ENCODE results near the gene ACTBL2.
"Not testable (repeated sequence)": the region's sequence is repeated elsewhere in the genome, so short reads cannot be mapped to it uniquely, and the experiment has no call there.

The ACTBL2 gene

DNA sequence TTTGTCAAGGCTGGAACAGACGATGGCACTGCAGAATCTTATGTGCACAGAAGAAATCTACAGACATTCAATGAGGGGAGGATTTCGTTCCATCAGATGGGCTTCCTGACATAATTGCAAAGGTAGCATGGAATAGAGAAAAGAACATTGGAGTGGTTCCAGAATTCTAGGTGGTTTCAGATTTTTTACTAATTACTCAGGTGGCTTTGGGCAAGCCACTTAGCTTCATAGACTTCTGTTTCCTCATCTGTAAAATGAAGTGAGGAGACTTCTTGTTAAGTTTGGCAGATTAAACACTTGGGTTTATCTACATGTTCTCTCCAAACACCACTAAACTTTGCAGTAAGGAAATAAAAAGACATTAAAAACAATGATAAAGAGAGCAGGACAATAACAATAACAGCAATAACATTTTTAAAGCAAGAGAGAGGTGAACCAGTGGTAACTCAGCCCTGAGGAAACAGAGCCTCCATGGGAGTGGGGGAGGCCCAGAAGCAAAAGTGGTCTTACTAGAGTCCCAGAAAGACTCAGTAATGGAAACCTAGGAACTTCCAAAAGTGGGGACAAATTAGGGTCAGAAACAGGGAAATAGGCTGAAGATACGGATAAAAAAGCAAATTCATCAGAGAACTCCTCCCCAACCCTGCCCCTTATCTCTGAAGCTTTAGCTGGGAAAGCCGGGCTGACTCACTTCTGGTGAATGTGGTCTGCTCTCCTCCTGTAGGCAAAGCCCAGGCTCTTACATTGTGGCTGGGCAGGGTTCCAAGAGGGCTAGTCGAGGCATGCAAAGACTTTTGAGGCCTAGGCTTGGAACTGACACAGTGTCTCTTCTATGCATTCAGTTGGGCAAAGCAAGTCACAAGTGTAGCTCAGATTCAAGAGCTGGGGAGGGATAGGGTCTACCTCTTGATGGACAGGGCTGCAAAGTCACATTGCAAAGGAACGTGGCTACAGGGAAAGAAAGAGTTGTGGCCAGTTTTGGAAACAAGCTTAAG lies 11.8 kb upstream of the ACTBL2 start:
- peak; percentile 45 for DNase-seq

DNA sequence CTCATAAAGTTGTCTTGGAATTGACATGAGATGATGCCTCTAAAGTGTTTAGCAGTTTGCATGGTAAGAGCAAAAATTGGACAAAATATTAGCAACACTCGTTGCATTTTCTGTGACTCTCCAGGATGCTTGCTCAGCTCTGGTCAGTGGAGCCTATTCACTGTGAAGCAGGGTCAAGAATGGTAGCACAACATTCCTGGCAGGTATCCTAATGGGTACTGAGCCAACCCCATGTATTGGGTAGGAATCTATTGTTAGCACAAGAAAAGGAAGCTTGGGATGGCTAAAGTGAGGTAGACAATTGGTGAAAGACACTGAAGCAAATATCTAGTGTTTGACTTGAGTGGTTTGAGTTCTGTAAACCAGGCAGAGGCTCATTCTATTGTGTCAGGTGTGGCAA lies 10.4 kb upstream of the ACTBL2 start:
- DNase-seq: no peak

DNA sequence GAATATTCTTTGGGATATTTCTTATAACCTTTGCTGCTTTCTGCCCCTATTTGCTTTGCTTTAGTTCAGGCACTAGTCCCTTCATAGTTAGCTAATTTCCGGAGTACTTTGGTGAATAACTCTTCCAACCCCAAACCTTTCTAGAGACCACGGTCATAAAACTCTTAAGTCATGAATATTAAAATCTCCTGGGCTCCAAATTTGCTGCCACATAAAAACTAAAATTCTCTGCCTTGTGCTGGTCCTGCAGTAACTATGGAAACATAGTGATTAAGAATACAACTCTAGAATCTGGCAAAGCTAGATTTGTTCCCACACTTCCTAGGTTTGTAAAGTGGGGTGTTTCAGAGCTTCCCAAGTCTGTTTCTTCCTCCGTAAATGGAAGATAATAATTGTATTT lies 10.0 kb upstream of the ACTBL2 start:
- no peak for DNase-seq

DNA sequence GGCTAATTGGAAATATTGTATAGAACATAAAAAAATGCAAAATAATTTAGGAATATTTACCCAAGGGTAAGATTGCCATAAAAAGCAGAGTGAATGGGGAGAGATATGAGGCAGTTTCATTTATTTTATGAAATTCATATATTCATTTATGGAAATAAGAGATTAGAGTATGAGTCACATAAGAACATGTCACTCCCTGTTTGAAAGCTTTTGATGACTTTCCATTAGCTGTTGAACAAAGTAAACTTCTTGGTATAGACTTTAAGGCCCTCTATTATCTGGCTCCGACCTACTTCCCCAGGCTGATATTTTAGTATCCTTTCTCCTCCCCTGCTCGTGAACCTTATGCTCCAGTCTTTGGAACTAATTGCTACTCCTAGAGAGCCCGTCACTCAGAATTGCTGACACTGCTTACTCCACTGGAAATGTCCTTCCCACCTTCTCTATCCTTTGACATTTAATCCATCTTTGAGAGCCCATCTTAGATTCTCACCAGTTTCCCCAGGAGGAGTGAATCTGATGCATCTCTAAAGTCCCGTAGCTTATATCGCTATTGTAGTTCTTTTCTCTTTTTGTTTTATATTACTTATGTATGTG lies 8.9 kb upstream of the ACTBL2 start:
- no peak for DNase-seq

DNA sequence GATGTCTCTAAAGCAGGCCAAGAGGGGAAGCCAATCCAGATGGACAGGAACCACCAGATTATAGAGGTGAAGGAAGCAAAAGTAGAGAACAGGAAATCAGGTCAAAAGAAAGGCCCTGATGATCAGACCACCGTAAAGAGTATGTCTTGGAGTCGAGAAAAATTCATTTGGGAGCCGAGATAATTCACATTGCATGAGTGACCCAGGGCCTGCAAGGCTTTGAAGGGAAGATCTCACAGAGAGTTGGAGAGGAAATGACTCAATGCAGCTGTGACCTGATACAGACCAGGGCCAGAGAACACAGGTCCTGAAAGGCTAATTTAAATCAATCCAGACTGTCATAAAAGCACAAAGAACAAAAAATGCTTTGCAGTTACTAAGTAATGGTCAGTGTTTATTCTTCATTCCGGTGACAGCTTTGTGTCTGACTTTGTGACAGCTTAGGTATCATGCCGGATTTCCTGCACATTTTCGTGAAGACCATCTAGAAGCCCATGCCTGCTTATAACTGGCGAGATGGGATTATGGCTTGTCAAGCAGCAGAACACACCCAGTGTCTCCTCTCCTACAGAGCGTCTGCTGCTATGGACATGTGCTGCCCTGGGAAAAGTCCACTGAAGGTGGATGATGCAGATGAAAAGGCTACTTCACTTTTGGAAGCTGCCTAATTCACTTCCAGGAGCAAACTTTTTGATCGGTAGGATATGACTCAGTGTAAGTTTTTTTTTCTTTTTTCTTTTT lies 5.8 kb upstream of the ACTBL2 start:
- no peak for DNase-seq

DNA sequence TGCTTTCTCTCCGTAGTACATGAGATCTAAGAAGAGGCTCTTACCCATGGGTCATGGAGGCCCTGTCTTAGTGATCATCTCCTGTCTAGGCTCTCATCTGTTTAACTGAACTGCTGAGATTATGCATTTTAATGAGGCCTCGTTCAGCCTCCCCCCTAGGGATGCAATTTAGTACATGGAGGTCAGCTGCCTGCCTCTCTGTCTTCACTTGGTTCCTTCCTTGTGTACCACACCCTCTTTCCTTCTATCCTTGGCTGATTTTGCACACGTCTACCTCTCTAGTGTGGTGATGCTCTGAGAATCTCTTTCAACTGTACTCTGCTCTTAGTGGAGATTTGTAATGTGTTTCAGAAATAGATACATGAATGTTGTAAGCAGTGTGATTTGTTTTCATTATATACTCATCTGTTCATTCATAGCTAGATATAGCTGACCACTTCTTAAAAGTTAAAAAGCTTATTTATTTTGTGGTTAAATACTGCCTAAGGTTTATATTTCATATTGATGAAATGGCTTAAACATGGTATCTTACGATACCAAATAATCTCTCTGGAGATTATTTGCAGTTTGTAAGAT lies 3.5 kb upstream of the ACTBL2 start:
- no peak for DNase-seq

DNA sequence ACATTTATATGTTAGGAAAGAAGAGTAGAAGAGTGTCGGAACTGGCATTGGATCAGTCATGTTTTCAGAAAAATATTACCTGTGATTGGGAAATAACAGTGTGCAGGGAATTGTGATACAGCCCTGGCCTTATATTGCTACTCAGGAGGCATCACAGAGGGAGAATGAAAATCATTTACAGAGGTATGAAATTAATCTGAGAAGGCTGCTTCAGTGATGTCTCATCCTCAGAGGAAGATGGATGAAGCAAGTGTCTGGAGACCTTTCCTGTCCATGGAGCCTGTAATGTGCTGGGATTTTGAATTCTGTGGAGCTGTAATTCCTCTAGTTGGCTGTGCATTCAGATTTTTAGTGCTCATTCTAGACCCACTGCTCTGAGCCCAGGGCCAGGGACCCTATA lies 3.8 kb downstream of the ACTBL2 start:
- DNase-seq: no peak

DNA sequence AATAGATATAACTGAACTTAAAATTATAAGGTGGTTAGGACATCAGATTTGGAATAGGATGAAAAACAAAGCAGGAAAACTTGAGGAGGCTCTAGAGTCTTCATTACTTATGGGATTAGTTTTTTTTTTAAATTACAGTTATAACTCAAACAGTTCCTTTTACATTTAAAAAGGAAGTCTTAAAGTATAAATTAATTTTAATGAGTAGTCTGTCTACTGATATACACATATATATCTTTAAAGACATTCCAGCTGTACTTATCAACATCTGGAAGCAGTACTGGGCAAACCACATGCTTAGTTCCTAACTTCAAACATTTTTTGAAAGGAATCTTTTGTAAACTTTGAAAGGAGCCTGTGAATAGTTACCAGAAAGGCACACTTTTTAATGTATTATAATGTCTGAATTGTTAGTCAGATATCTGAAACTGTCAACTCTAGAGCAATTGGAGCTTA lies 6.0 kb downstream of the ACTBL2 start:
- DNase-seq: no peak

DNA sequence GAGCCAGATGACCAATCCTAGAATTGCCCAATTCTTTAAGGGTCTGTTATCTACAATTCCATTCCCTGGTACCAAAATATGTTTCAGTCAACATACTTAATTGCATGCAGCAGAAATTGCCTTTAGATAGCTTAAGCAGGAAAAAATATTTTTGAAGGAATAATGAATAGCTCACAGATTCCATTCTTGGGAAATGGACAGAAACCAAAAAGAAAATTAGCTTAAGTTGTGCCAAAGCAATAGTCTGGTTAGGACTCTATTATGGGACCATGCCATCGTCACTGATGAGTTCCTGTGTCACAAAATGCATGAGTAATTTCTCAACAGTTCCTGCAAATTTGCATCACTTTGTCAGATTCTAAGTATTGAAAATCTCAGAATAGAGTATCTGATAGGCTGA lies 12.3 kb downstream of the ACTBL2 start:
- no peak for DNase-seq

DNA sequence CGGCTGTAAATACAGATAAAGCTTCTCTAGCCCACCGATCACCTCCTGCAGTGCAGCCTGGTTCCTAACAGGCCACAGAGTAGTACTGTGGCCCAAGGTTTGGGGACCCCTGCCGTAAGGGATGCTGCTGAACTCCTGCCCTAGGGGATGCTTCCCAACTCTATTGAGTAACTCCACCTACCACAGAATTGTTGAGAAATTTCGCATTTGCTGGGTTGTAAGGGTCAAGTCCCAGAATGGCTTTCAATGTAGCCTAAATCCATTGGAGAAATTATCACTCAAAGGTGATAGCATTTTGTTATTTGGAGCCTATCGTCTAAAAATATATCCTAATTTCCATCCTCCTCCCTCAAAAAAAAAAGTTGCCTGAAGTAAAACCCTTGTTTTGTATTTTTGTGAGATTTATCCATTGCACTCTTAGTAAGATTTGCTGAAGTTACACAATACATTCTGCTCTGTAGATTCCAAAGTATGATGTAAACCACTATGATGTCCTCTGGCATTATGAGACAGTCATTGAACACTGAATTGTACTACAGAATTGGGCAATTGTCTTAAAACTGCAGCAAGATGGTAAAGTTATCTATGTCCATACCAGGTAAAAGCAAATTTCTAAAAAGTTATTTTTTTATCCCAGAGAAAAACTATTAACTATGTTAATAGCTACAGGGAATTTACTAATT lies 14.0 kb downstream of the ACTBL2 start:
- DNase-seq: no peak

DNA sequence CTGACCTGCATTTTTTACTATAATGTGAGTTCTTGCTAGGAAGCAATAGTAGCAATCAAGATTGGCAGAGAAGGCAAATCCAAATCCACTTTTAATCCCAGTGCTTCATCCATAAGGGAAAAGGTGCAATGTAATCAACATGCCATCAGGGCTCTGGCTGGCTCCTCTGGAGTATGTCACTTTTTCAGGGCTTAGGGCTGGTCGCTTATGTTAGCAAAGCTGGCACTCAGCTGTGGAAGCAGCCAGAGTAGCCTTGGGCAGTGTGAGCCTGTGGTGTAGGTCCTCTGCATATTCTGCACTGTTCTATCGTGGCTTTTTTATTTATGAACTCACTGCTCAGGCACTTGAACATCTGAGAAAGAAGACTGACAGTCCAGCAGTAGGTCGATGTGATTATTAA lies 16.1 kb downstream of the ACTBL2 start:
- DNase-seq: no peak

DNA sequence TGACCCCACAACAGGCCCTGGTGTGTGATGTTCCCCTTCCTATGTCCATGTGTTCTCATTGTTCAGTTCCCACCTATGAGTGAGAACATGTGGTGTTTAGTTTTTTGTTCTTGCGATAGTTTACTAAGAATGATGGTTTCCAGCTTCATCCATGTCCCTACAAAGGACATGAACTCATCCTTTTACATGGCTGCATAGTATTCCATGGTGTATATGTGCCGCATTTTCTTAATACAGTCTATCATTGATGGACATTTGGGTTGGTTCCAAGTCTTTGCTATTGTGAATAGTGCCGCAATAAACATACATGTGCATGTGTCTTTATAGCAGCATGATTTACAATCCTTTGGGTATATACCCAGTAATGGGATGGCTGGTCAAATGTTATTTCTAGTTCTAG lies 22.6 kb downstream of the ACTBL2 start:
- DNase-seq: not testable (repeated sequence)

DNA sequence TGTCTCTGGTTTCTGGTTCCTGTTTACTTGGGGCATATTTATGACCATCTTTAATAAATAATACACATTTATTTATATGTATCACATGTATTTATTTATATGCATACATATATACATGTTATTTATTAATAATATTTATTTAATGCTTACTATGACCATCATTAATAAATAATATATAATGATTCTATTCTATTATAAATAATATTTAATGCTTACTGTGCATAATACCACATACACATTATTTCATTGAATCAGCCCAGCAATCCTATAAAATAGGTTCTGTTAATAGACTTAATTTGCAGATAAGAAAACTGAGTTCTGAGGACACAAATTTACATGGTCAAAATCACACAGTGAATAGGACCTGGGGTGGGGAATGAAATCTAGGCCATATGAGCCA lies 24.2 kb downstream of the ACTBL2 start:
- DNase-seq: no peak

DNA sequence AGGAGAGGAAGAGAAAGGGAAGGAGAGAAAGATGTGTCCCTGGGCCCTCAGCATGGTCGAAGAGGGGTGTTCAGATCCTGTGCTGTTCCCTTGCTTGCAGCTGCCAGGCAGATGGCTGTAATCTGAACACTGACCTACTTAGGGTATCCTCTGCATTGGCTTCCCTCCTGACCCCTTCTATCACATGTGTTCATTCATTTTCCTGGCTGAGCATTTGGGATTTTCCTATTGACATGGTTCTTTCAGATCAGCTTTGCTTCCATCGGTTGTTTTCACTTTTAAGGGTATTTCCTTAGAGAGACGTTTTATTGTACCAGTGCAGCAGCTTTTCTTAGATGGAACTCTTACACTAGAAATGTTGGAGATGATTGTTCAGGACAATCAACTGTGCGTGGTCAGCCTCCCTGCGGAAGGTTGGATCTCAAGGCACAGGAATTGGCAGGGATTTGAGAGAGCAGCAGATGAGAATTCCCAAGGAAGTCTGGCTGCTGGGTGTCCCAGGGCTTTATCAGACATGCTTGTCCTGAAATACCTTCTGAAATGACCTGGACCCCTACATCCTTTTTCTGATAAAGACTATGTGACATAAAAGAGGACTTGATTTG lies 26.0 kb downstream of the ACTBL2 start:
- peak; percentile 78 for DNase-seq

DNA sequence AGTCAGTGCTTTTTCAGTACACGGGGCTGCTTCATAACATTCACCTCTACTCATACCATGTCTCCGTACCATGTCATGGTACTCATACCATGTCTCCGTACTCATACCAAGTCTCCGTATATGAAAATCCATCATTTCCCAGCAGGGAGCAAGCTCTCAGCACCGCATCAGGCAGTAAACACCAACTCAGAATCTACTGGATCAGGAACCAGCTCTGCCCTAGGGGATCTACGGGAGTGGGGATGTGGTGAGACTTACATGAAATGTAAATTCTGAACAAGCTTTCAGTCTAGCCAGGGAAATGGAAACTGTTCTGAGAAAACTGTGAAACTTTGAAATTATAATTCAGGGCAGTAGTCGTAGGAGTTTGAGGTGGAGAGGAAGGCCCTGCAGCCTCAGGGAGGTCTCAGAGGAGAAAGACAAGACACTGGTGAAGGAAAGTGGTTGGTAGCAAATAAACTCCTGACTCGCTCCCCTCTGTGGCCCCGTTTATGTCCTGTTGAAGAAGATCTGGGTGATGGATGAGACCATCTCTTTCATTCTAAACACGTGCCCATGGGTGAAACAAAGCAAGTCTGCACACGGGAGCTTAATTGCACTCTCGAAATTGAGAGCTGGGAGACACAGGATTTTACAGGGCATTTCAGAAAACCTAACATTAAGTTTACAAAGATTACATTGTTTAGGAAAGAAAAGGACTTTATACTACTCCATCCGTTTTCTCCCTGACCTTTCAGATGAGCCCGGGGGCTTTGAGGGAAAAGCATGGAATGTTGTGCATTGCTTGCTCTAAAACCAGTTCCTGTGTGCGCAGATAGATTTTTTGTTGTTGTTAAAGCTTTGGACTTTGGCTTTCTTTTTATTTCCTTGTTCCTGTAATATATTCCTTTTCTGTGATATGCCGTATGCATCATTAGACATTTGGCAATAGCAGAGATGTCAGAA lies 26.8 kb downstream of the ACTBL2 start:
- DNase-seq: no peak

DNA sequence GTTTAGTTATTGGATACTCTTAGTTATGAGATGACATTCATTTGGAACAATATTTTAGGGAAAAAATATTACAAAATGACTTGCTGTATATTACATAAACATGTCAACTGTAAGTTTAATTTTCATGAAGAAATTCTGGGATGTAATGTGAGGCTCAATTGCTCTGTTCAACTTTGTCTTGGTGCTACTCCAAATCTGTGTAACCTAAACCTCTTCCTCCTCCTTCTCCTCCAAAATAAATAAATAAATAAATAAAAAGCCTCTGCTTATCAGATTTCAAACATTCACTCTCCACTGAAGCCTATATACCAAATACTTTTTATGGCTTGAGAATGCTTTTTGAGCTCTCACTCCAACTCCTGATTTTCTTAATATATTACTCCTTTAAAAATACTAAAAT lies 27.7 kb downstream of the ACTBL2 start:
- no peak for DNase-seq

DNA sequence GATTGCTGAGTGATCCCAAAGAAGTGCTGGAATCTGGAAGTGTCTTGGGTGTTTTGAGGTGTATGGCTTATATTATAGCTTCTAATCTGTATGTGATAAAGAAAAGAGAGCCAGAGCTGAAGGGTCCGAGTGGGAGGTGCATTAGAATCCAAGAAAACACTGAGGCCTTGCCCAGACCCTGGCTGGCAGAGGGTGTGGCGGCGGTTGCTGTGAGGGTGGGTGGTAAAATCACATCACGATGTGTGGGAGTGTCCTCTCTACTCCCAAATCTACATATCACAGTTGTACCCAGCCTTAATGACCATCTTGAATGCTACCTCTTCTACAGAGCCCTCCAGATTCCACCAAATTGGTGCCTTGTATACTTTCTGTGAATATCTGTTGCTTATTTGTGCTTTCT lies 28.9 kb downstream of the ACTBL2 start:
- no peak for DNase-seq

DNA sequence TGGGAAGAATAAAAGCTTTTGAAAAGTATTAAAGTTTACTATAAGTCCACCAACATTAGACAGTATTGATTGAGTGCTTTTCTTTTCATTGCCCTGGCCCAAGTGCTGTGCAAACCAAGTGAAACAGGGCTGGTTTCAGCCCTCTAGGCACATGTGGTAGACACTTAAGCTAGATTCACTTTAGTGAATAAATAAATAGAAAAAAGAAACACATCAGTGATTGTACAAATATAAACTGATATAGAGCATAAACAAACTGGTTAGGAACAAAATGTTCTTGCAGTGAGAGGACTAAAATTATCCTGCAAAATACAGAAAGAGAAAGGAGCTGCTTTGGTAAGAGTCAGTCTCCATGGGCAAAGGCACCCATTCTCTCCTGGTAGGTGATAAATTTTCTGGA lies 29.7 kb downstream of the ACTBL2 start:
- DNase-seq: no peak

DNA sequence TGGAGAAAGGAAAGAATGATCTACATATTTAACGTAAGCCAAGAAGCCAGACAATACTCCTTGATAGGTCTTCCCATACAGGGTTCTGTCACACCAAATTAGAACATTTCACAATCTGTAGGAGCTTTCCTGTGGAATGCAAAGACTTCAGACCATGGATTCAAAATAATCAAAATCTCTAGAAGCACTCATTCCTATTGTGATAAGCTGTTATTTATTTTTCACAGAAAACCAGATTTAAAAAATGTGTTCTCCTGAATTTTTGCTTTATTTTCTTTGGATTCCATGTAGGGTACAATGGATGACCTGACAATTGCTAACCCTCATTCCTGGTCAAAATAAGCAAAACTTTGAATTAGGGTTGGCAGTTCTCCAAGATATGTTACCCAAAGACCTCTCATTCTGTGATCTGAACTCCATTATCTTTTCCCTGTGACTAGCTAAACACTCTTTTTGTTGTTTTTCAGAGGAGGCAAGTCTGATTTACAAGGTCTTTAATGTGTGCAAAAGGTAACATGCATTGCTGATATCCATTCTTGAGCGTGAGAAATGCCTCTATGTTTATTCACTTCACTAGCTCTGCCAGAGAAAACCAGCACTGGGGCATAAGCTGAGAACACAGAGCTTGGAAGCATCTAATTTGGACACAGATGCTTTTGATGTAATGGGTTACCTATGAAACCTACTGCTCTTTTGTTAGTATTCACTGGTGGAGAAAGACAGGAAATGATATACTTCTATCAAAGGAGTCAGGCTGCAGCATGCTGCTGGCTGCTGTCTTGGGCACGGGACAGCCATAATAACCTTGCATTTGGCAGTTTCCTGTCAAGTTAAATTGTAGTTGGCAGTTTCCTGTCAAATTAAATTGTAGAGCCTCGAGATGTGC lies 31.4 kb downstream of the ACTBL2 start:
- peak; percentile 66 for DNase-seq

DNA sequence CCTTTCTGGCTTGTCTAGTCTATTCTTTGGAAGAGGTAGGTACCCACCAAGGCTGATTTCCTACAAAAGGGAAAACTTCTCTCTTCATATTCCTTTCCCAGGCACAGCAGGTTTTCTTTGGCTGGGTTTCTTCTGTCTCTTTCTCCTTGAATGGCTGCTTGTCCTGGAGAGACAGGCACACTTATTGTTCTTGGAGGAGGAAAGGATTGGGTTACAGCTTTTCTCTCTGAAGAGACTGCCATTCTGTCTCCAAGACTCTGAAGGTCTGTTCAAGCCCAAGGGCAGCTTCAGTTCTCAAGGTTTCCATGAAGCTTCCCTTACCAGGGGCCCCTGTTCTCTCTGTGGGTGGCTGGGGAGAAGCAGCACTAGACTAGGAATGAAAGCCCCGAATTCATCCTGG lies 33.9 kb downstream of the ACTBL2 start:
- no peak for DNase-seq

All from eye (tissue), 1 donor.